Measurements from ENCODE around the gene MORC3.

Gene MORC3

DNA sequence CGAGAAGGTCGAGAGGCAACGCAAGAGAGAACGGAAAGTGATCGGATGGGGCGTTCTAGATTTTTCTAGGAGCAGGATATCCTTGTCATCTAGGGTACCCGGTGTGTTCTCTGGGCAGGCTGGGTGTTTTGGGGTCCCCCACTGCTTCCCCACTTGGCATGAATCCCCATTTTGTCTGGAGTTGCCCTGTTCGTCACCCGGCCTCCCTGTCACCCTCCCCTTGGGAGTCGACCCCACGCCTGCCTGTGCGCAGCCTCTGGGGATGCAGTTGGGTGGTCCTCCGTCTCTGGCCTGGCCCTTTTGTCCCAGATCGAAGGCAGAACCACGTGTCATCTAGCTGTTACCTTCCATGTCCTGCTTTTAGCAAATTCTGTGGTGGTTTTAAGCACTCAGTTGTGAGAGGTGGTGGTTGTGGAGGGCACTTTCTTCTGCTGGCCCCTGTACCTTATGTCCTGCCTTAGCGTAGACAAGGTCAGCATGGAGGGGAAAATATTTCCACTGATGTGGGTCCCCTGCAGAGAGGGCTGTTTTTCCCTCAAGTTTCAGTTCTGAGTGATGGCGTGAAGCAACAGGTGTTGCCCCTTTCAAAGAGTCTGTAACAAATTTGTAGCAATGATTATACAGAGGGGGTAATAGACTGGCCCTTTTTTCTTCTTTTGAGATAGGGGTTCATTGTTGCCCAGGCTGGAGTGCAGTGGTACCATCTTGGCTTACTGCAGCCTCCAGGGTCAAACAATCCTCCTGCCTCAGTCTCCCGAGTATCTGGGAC is 100.8 kb downstream of the MORC3 start:
- TF ChIP-seq, protein P1, sequence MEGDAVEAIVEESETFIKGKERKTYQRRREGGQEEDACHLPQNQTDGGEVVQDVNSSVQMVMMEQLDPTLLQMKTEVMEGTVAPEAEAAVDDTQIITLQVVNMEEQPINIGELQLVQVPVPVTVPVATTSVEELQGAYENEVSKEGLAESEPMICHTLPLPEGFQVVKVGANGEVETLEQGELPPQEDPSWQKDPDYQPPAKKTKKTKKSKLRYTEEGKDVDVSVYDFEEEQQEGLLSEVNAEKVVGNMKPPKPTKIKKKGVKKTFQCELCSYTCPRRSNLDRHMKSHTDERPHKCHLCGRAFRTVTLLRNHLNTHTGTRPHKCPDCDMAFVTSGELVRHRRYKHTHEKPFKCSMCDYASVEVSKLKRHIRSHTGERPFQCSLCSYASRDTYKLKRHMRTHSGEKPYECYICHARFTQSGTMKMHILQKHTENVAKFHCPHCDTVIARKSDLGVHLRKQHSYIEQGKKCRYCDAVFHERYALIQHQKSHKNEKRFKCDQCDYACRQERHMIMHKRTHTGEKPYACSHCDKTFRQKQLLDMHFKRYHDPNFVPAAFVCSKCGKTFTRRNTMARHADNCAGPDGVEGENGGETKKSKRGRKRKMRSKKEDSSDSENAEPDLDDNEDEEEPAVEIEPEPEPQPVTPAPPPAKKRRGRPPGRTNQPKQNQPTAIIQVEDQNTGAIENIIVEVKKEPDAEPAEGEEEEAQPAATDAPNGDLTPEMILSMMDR (IDR thresholded peaks at IDR 0.05; ENCODE audit: low read depth, low read length, poor library complexity, severe bottlenecking) = no peak
- no peak for TF ChIP-seq EZH2phosphoT487 (IDR thresholded peaks at IDR 0.05; ENCODE audit: borderline replicate concordance, low read length)
- no peaks in the 10 kb centered on the region for H3K4me1 ChIP-seq (ENCODE audit: control insufficient read depth, low read length)
- no peak overlapping the region for H3K4me2 ChIP-seq (ENCODE audit: low read length)
- H3K9me3 ChIP-seq (ENCODE audit: control insufficient read depth, insufficient read depth, low read length) = no peaks in the 10 kb centered on the region
- H3K4me3 ChIP-seq (ENCODE audit: low read length) = no peak overlapping the region
- H3K36me3 ChIP-seq (ENCODE audit: control insufficient read depth, low read length) = peaks cover 10% of the 10 kb centered on the region
- H3K27me3 ChIP-seq (ENCODE audit: control insufficient read depth, low read length) = no peaks in the 10 kb centered on the region
- no peaks in the 10 kb centered on the region for H3K9me2 ChIP-seq (replicated peaks; ENCODE audit: control insufficient read depth, low read length)
- H3K27ac ChIP-seq (ENCODE audit: low read depth, low read length) = no peak overlapping the region
- H4K20me1 ChIP-seq (ENCODE audit: control insufficient read depth, insufficient read depth, low read depth, low read length) = 0 out of 2 replicates have a peak, but pooled peaks cover 5% of the 10 kb centered on the region
- H3K79me2 ChIP-seq (ENCODE audit: control insufficient read depth, low read length) = no peaks in the 10 kb centered on the region
- no peaks in the 10 kb centered on the region; the same call in 1 of the 2 replicates for H3F3A ChIP-seq (ENCODE audit: control insufficient read depth, insufficient read depth)

DNA sequence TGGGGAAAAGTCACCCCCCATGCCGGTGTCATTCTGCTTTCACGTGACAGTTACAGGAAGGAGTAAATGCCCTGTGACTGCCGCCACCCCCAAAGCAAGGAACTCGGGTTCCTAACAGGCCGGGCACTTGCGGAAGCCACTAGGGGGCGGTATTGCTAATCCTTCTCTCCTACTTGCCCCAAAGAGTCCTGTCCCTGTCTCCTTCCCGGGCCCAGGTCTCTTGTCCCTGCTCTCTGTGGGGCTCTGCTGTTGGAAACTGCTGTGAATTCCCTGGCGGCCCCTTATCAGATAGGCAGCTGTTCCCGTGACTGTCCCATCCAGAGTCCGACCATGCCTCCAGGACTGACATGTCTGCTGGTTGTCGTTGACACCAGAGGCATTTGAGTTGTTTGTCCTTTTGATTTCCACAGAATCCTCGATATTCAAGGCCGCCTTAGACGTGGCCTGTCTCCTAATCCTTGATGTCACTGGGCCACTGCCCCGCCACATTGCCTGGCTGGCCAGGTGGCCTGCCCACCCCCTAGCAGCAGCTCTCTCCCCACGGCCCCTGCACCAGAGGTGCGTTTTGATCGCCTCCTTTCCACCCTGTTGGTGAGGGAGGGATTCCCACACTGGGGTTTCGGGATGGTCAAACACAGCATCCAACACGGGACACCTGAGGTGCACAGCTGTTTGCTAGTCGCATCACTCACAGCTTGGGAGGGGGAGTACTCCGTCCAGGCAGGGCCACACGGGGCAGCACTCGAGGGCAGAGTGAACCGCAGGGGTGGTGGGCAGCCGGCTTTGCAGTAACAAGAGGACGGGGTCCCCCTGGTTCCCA is 102.5 kb downstream of the MORC3 start:
- H3K4me2 ChIP-seq (ENCODE audit: low read length) = no peak overlapping the region
- H3K4me1 ChIP-seq (ENCODE audit: control insufficient read depth, low read length) = no peaks in the 10 kb centered on the region
- no peaks in the 10 kb centered on the region for H3K79me2 ChIP-seq (ENCODE audit: control insufficient read depth, low read length)
- H3K9me2 ChIP-seq (replicated peaks; ENCODE audit: control insufficient read depth, low read length) = no peaks in the 10 kb centered on the region
- no peaks in the 10 kb centered on the region; the same call in 1 of the 2 replicates for H3F3A ChIP-seq (ENCODE audit: control insufficient read depth, insufficient read depth)
- no peaks in the 10 kb centered on the region for H3K27me3 ChIP-seq (ENCODE audit: control insufficient read depth, low read length)
- 0 out of 2 replicates have a peak, but pooled peaks cover 5% of the 10 kb centered on the region for H4K20me1 ChIP-seq (ENCODE audit: control insufficient read depth, insufficient read depth, low read depth, low read length)
- H3K36me3 ChIP-seq (ENCODE audit: control insufficient read depth, low read length) = no peaks in the 10 kb centered on the region; the same call in 1 of the 2 replicates
- H3K9me3 ChIP-seq (ENCODE audit: control insufficient read depth, insufficient read depth, low read length) = no peaks in the 10 kb centered on the region
- H3K4me3 ChIP-seq (ENCODE audit: low read length) = no peak overlapping the region
- no peak overlapping the region for H3K27ac ChIP-seq (ENCODE audit: low read depth, low read length)
- TF ChIP-seq, protein P1 (IDR thresholded peaks at IDR 0.05; ENCODE audit: low read depth, low read length, poor library complexity, severe bottlenecking) = peak; percentile 91
- no peak for TF ChIP-seq EZH2phosphoT487 (IDR thresholded peaks at IDR 0.05; ENCODE audit: borderline replicate concordance, low read length)

DNA sequence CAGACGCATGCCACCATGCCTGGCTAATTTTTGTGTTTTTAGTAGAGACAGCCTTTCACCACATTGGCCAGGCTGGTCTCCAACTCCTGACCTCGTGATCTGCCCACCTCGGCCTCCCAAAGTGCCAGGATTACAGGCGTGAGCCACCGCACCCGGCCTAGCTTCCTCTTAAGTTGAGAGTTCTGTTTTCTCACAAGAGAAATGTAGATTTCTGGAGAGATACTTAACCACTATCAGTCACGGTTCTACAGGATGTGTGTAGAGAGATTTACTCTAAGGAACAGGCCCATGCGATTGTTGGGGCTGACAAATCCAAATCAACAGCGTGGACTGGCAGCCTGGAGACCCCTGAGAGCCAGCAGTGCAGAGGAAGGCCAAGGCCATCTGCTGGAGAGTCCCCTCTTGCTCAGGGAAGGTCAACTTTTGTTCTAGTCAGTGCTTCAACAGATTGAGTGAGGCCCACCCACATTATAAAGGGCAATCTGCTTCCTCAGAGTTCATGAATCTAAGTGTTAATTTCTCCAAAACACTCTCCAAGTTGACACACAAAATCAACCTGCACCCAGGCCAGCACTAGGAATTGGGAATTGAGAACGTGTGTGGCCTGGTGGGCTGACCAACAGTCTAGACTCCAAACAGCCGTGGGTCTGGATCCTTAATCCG is 103.9 kb downstream of the MORC3 start:
- H3K9me2 ChIP-seq (replicated peaks; ENCODE audit: control insufficient read depth, low read length) = no peaks in the 10 kb centered on the region
- no peaks in the 10 kb centered on the region for H3K9me3 ChIP-seq (ENCODE audit: control insufficient read depth, insufficient read depth, low read length)
- TF ChIP-seq, protein P1 (IDR thresholded peaks at IDR 0.05; ENCODE audit: low read depth, low read length, poor library complexity, severe bottlenecking) = no peak
- no peak for TF ChIP-seq EZH2phosphoT487 (IDR thresholded peaks at IDR 0.05; ENCODE audit: borderline replicate concordance, low read length)
- H3K79me2 ChIP-seq (ENCODE audit: control insufficient read depth, low read length) = no peaks in the 10 kb centered on the region
- H3K27me3 ChIP-seq (ENCODE audit: control insufficient read depth, low read length) = no peaks in the 10 kb centered on the region
- no peaks in the 10 kb centered on the region for H3K4me1 ChIP-seq (ENCODE audit: control insufficient read depth, low read length)
- no peaks in the 10 kb centered on the region; the same call in 1 of the 2 replicates for H3K36me3 ChIP-seq (ENCODE audit: control insufficient read depth, low read length)
- H3F3A ChIP-seq (ENCODE audit: control insufficient read depth, insufficient read depth) = no peaks in the 10 kb centered on the region; the same call in 1 of the 2 replicates
- H3K4me3 ChIP-seq (ENCODE audit: low read length) = no peak overlapping the region
- H3K4me2 ChIP-seq (ENCODE audit: low read length) = no peak overlapping the region
- H4K20me1 ChIP-seq (ENCODE audit: control insufficient read depth, insufficient read depth, low read depth, low read length) = 0 out of 2 replicates have a peak, but pooled peaks cover 5% of the 10 kb centered on the region
- no peak overlapping the region for H3K27ac ChIP-seq (ENCODE audit: low read depth, low read length)
